Measurements from ENCODE around the gene RUVBL1.

DNA sequence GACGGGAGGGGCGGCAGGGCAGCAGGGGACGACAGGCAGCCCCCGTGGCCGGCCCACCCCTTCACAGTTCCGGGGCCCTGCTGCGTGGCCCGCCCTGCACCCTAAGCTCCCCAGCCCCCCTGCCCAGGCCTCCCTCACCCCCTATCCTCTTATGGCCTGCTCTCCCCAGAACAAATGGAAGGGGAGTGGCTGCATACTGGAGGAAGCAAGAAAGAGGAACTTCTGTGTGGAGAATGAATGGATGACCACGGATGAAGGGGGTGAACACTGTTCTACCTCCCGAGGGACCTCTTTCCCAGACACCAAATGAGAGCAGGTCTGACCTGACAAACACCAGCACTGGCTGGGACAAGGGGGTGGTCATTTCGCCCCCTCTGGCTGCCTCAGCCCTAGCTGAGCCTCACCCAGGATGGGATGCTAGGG, 46.4 kb downstream of the RUVBL1 start:
- TF ChIP-seq, protein P1, sequence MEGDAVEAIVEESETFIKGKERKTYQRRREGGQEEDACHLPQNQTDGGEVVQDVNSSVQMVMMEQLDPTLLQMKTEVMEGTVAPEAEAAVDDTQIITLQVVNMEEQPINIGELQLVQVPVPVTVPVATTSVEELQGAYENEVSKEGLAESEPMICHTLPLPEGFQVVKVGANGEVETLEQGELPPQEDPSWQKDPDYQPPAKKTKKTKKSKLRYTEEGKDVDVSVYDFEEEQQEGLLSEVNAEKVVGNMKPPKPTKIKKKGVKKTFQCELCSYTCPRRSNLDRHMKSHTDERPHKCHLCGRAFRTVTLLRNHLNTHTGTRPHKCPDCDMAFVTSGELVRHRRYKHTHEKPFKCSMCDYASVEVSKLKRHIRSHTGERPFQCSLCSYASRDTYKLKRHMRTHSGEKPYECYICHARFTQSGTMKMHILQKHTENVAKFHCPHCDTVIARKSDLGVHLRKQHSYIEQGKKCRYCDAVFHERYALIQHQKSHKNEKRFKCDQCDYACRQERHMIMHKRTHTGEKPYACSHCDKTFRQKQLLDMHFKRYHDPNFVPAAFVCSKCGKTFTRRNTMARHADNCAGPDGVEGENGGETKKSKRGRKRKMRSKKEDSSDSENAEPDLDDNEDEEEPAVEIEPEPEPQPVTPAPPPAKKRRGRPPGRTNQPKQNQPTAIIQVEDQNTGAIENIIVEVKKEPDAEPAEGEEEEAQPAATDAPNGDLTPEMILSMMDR (IDR thresholded peaks at IDR 0.05) = no peak
- no peak for TF ChIP-seq POLR2A (IDR thresholded peaks at IDR 0.05)

Data from heart left ventricle (tissue), 13 donors.